ENCODE measurements around the gene IDH3G.

DNA sequence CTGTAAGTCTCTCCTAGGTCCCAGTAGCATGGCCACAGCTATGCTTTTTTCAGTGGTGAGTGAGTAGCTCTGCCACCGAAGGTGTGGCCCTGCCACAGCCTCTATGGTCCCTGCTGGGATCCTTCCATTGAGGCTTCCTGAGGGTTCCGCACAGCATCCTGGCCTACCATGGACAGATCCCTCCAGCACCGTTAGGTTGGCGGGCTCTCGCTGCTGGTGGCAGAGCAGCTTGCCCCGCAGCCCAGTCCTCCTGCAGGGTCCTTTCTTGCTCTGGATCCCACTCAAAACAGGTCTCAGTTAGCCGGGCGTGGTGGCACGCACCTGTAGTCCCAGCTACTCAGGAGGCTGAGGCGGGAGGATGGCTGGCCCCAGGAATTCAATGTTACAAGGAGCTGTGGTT is 38.6 kb upstream of the IDH3G start:
- TF ChIP-seq CTCF (IDR thresholded peaks at IDR 0.05; ENCODE audit: low read depth, low read length, poor library complexity, severe bottlenecking): no peak
- no peak for TF ChIP-seq EZH2phosphoT487 (IDR thresholded peaks at IDR 0.05; ENCODE audit: borderline replicate concordance, low read length)

All from DOHH2 (cell line).